K562 (cell line): ENCODE data around the gene BORCS5. TPM values are rescaled to one million over a fixed set of nuclear protein-coding genes. Genes with fewer than 3 reads are reported as not detected.
A peak's percentile ranks its signal among the peaks of the same experiment; 100 is the strongest.

Experiments used
- HMGXB4 ChIP-seq: sonication (generic); formaldehyde crosslinking; IDR thresholded peaks from 2 replicates; pipeline ENCODE4 v1.8.1; 2023; ENCODE audit warnings: mild to moderate bottlenecking, missing genetic modification reagents
- MEIS2 ChIP-seq: fragments of 450-650 bp; IDR thresholded peaks from 2 replicates; pipeline ENCODE4 v1.6.1; 2014; ENCODE audit warnings: mild to moderate bottlenecking; ENCODE audit not compliant: partially characterized antibody
- NRF1 ChIP-seq, 2 experiments: fragments of 450-650 bp; IDR thresholded peaks in 1 of 2; conservative IDR thresholded peaks in 1 of 2; 2 replicates each; pipeline ENCODE4 v1.6.1; 2014; ENCODE audit warnings: mild to moderate bottlenecking in 2 of 2
- SMAD3 ChIP-seq: fragments of 450-650 bp; formaldehyde crosslinking; conservative IDR thresholded peaks from 2 replicates; pipeline ENCODE4 v1.4.0; 2020; ENCODE audit warnings: mild to moderate bottlenecking
- SMARCE1 ChIP-seq: fragments of 450-650 bp; IDR thresholded peaks from 2 replicates; pipeline ENCODE4 v1.7.1; 2016; ENCODE audit warnings: mild to moderate bottlenecking
- SUPT5H ChIP-seq: fragments of 450-650 bp; IDR thresholded peaks from 2 replicates; pipeline ENCODE4 v1.6.1; 2016
- VEZF1 ChIP-seq: fragments of 200-800 bp; sonication (Bioruptor generic); IDR thresholded peaks from 2 replicates; pipeline ENCODE4 v1.6.1; 2017; ENCODE audit warnings: missing genetic modification characterization, missing compliant biosample characterization
- YY1 ChIP-seq, 3 experiments: IDR thresholded peaks; 2 replicates each; pipeline ENCODE4 v1.6.1; 2011; ENCODE audit warnings: low read length in 2 of 3, mild to moderate bottlenecking in 2 of 3, moderate library complexity in 2 of 3, borderline replicate concordance in 1 of 3, control low read depth in 1 of 3, low read depth in 1 of 3; ENCODE audit not compliant: insufficient read depth in 3 of 3, insufficient replicate concordance in 2 of 3, control insufficient read depth in 1 of 3, insufficient read length in 1 of 3; ENCODE audit errors: extremely low read depth in 1 of 3
- ZNF395 ChIP-seq: fragments of 200-800 bp; sonication (Bioruptor generic); IDR thresholded peaks from 2 replicates; pipeline ENCODE4 v1.6.1; 2017; ENCODE audit warnings: missing genetic modification characterization, missing compliant biosample characterization
- ZNF561 ChIP-seq: fragments of 450-650 bp; formaldehyde crosslinking; conservative IDR thresholded peaks from 2 replicates; pipeline ENCODE4 v1.4.0; 2020; ENCODE audit warnings: mild to moderate bottlenecking, moderate library complexity
- ZNF586 ChIP-seq: fragments of 450-650 bp; formaldehyde crosslinking; conservative IDR thresholded peaks from 2 replicates; pipeline ENCODE4 v1.4.0; 2020; ENCODE audit warnings: mild to moderate bottlenecking, moderate library complexity
- ZNF76 ChIP-seq: fragments of 250-450 bp; sonication (Bioruptor Pico); IDR thresholded peaks from 2 replicates; pipeline ENCODE4 v1.4.0; 2020; ENCODE audit warnings: mild to moderate bottlenecking, moderate library complexity, borderline replicate concordance
- ZNF764 ChIP-seq: fragments of 250-450 bp; sonication (Bioruptor Pico); IDR thresholded peaks from 2 replicates; pipeline ENCODE4 v1.4.0; 2020; ENCODE audit warnings: low read depth, mild to moderate bottlenecking, moderate library complexity
- polyA plus RNA-seq, 8 experiments: library from polyadenylated mRNA; depleted of rRNA in 4 of 8; stranded (reverse) in 5 of 8; unstranded in 3 of 8; fragments of >200 nt; fragmentation: Nextera tagmentation in 2 of 8; fragmentation: Illumina TruSeq in 1 of 8; extraction: Ambion mirVana in 2 of 8; extraction: Trizol in 1 of 8; gene quantifications; 2 replicates each; pipeline versions ENCODE4 v1.2.1 to v1.2.3, GENCODE V29; 2011 to 2014; ENCODE audit warnings: inconsistent platforms in 1 of 8, missing spikeins in 1 of 8
- total RNA-seq, 7 experiments: library from RNA; depleted of rRNA in 6 of 7; stranded (reverse); fragments of >200 nt in 6 of 7; fragmentation: Illumina TruSeq in 2 of 7; extraction: Trizol in 2 of 7; gene quantifications; 2 replicates each; pipeline versions ENCODE4 v1.2.1 to v1.2.3, GENCODE V29; 2011 to 2021; ENCODE audit warnings: low replicate concordance in 1 of 7

BORCS5 gene
- total and polyA plus RNA-seq, 9 of the 15 experiments (the other 6 are each of a cell fraction or from before 2014, with no cell fraction given): 0.31 to 12.4 (median 6.6) TPM

- no peak for TF ChIP-seq ZNF395 (CRISPR knock-in tag)
- peak; percentile 46; the same call in 1 of the 2 replicates for TF ChIP-seq SMARCE1
- no peak for TF ChIP-seq ZNF76 (CRISPR knock-in tag)
- TF ChIP-seq ZNF764 (CRISPR knock-in tag): no peak
- TF ChIP-seq NRF1 (conservative IDR thresholded peaks at IDR 0.05 in 1 of 2, IDR thresholded peaks at IDR 0.05 in 1 of 2): no peak
- 0 out of 2 replicates have a peak, but pooled peaks have one; percentile 15 for TF ChIP-seq VEZF1
- TF ChIP-seq ZNF586 (CRISPR knock-in tag): no peak
- no peak for TF ChIP-seq YY1 (IDR thresholded peaks at IDR 0.05; ENCODE audit: borderline replicate concordance in 1 of 3, control insufficient read depth in 1 of 3, extremely low read depth in 1 of 3, insufficient read depth in 3 of 3, insufficient read length in 1 of 3, insufficient replicate concordance in 2 of 3, low read depth in 1 of 3, low read length in 2 of 3)
- TF ChIP-seq ZNF561 (CRISPR knock-in tag): no peak
- no peak for TF ChIP-seq HMGXB4 (CRISPR knock-in tag)
- no peak for TF ChIP-seq SMAD3
- TF ChIP-seq MEIS2: peak; percentile 83
- no peak for TF ChIP-seq SUPT5H
These were observed 46.7 kb downstream of the BORCS5 start (continued) for GRCh38 chr12:12403264-12404248.
